DND-41 (cell line): ENCODE data around the gene MARK4.

Experiments used
- ATAC-seq: fragments of 200-7000 bp; cut with Tn5 transposase; 3 replicates; pipeline ENCODE4 v1.9.1; 2021; ENCODE audit warnings: low read depth; ENCODE audit not compliant: insufficient read depth
- DNase-seq: peaks from one replicate; pipeline ENCODE4 v3.0.0-alpha.2; 2020
- H2AFZ ChIP-seq: 2 replicates; pipeline ENCODE4 v1.6.0; 2012; ENCODE audit warnings: low read depth, low read length
- H3K27ac ChIP-seq: 2 replicates; pipeline ENCODE4 v1.5.1; 2012; ENCODE audit warnings: low read length, inconsistent platforms
- H3K27me3 ChIP-seq: fragments of 200-600 bp; sonication (generic); 2 replicates; pipeline ENCODE4 v1.6.0; 2012; ENCODE audit warnings: low read length, mild to moderate bottlenecking, inconsistent platforms; ENCODE audit not compliant: insufficient read depth, poor library complexity
- H3K36me3 ChIP-seq: 2 replicates; pipeline ENCODE4 v1.5.1; 2012; ENCODE audit warnings: low read length, inconsistent platforms; ENCODE audit not compliant: insufficient read depth
- H3K4me1 ChIP-seq: 2 replicates; pipeline ENCODE4 v1.5.1; 2012; ENCODE audit warnings: mild to moderate bottlenecking, low read length; ENCODE audit not compliant: insufficient read depth
- H3K4me2 ChIP-seq: 2 replicates; pipeline ENCODE4 v1.6.0; 2012; ENCODE audit warnings: mild to moderate bottlenecking, moderate library complexity, low read length, inconsistent platforms; ENCODE audit not compliant: insufficient read depth
- H3K4me3 ChIP-seq, 2 experiments: fragments of 200-600 bp in 1 of 2; shearing (Covaris generic) in 1 of 2; 2 replicates each; pipeline ENCODE4 v1.5.1; 2012 to 2016; ENCODE audit warnings: inconsistent platforms in 2 of 2, low read length in 2 of 2, mild to moderate bottlenecking in 2 of 2, low read depth in 1 of 2, moderate library complexity in 1 of 2
- H3K79me2 ChIP-seq: 2 replicates; pipeline ENCODE4 v1.6.0; 2012; ENCODE audit warnings: low read length, inconsistent platforms; ENCODE audit not compliant: insufficient read depth
- H3K9ac ChIP-seq: 2 replicates; pipeline ENCODE4 v1.6.0; 2012; ENCODE audit warnings: low read depth, mild to moderate bottlenecking, inconsistent platforms, low read length, moderate library complexity
- H3K9me3 ChIP-seq: 2 replicates; pipeline ENCODE4 v1.5.1; 2012; ENCODE audit warnings: low read length, moderate library complexity, mild to moderate bottlenecking, inconsistent platforms; ENCODE audit not compliant: insufficient read depth, severe bottlenecking
- H4K20me1 ChIP-seq: 2 replicates; pipeline ENCODE4 v1.6.0; 2012; ENCODE audit warnings: low read length; ENCODE audit not compliant: insufficient read depth
- CTCF ChIP-seq: IDR thresholded peaks from 2 replicates; pipeline ENCODE4 v1.5.1; 2012; ENCODE audit warnings: borderline replicate concordance, low read length, moderate library complexity, mild to moderate bottlenecking; ENCODE audit not compliant: poor library complexity, severe bottlenecking; ENCODE audit errors: extremely low read depth
- EZH2 ChIP-seq: IDR thresholded peaks from 3 replicates; pipeline ENCODE4 v1.6.1; 2012; ENCODE audit warnings: borderline replicate concordance, low read depth, mild to moderate bottlenecking, moderate library complexity, low read length, inconsistent platforms; ENCODE audit not compliant: severe bottlenecking

The MARK4 gene

GRCh38 chr19:45249261-45250033, 1.6 kb upstream of the MARK4 start:
- no peaks in the 10 kb centered on the region for H3K9me3 ChIP-seq
- no peak for TF ChIP-seq EZH2
- TF ChIP-seq CTCF, result no peak
- H3K9ac ChIP-seq, result no peak overlapping the region
- H3K4me2 ChIP-seq, result no peak overlapping the region
- H3K27me3 ChIP-seq, result no peaks in the 10 kb centered on the region
- DNase-seq, result no peak
- H3K27ac ChIP-seq, result no peak overlapping the region
- H3K79me2 ChIP-seq, result peaks cover 31% of the 10 kb centered on the region
- H3K36me3 ChIP-seq, result peaks cover 4% of the 10 kb centered on the region; the same call in 1 of the 2 replicates
- no peak overlapping the region for H2AFZ ChIP-seq
- peaks cover 14% of the 10 kb centered on the region for H4K20me1 ChIP-seq
- H3K4me3 ChIP-seq, result no peak overlapping the region
- no peak for ATAC-seq
- peaks cover 39% of the 10 kb centered on the region for H3K4me1 ChIP-seq

- H3K4me2 ChIP-seq, result peak overlapping the region; percentile 72
- no peak for TF ChIP-seq CTCF
- no peak for TF ChIP-seq EZH2
- peak overlapping the region; percentile 33 for H3K27ac ChIP-seq
- peak overlapping the region; percentile 45 for H3K9ac ChIP-seq
- H2AFZ ChIP-seq, result peak overlapping the region; percentile 74
- DNase-seq, result no peak
- H4K20me1 ChIP-seq, result peaks cover 17% of the 10 kb centered on the region
- H3K27me3 ChIP-seq, result no peaks in the 10 kb centered on the region
- peaks cover 4% of the 10 kb centered on the region; the same call in 1 of the 2 replicates for H3K36me3 ChIP-seq
- peaks cover 42% of the 10 kb centered on the region for H3K4me1 ChIP-seq
- H3K4me3 ChIP-seq, result peak overlapping the region in 1 of 2 experiments; percentile 58; a peak in 3 of 4 replicates
- H3K9me3 ChIP-seq, result no peaks in the 10 kb centered on the region
- ATAC-seq, result no peak
- H3K79me2 ChIP-seq, result peaks cover 38% of the 10 kb centered on the region
Measured at GRCh38 chr19:45250216-45250831, 747 bp upstream of the MARK4 start.

- TF ChIP-seq EZH2, result no peak
- TF ChIP-seq CTCF, result no peak
- peaks cover 44% of the 10 kb centered on the region for H3K79me2 ChIP-seq
- no peaks in the 10 kb centered on the region for H3K9me3 ChIP-seq
- H3K27me3 ChIP-seq, result no peaks in the 10 kb centered on the region
- peaks cover 4% of the 10 kb centered on the region; the same call in 1 of the 2 replicates for H3K36me3 ChIP-seq
- H3K4me1 ChIP-seq, result peaks cover 42% of the 10 kb centered on the region
- H2AFZ ChIP-seq, result peak overlapping the region; percentile 68
- ATAC-seq, result peak; percentile 38
- H3K4me2 ChIP-seq, result peak overlapping the region; percentile 83
- peaks cover 28% of the 10 kb centered on the region for H4K20me1 ChIP-seq
- peak overlapping the region; percentile 65 for H3K27ac ChIP-seq
- H3K9ac ChIP-seq, result peak overlapping the region; percentile 72
- peak overlapping the region; percentile 68 to 91 for H3K4me3 ChIP-seq
- peak; percentile 42 for DNase-seq
Measured at GRCh38 chr19:45251452-45252354, 632 bp downstream of the MARK4 start.
